Measurements from ENCODE around the gene FCER2. TPM values are rescaled to one million over a fixed set of nuclear protein-coding genes. Genes with fewer than 3 reads are reported as not detected.

The FCER2 gene
- total RNA-seq, 1 experiment from 2014 or later, result not detected

DNA sequence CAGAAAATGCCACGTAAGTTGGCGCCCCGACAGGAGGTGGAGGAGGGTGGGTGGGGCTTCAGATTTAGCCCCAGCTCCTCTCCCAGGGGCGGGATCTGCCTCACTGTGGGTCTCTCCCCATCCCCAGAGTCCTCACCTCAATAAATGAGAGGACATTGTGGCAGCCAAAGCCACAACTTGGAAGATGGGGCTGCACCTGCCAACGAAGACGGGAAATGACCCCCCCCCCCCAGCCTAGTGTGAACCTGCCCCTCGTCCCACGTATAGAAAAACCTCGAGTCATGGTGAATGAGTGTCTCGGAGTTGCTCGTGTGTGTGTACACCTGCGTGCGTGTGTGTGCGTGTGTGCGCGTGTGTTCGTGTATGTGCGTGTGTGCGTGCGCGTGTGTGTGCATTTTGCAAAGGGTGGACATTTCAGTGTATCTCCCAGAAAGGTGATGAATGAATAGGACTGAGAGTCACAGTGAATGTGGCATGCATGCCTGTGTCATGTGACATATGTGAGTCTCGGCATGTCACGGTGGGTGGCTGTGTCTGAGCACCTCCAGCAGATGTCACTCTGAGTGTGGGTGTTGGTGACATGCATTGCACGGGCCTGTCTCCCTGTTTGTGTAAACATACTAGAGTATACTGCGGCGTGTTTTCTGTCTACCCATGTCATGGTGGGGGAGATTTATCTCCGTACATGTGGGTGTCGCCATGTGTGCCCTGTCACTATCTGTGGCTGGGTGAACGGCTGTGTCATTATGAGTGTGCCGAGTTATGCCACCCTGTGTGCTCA, 22.8 kb downstream of the FCER2 start:
- intact Hi-C loops (cut with micrococcal nuclease), result loop anchor here (1.0 kb wide), 1 partner anchor 111 kb away; no protein-coding TSS in a partner anchor
- H3K27ac ChIP-seq (ENCODE audit: low read length), result no peak overlapping the region
- BruUV-seq (replicated peaks), result no TSS peak
- ChIA-PET POLR2A (ENCODE audit: unreplicated experiment) (no interaction called here), CTCF (no interaction called here)
- peak; percentile 55 for DNase-seq
- H3K9ac ChIP-seq (ENCODE audit: low read length), result no peak overlapping the region
- peaks cover 25% of the 10 kb centered on the region; the same call in 1 of the 2 replicates for H3K4me1 ChIP-seq (ENCODE audit: insufficient read depth, low read length)
- no peaks in the 10 kb centered on the region for H3K27me3 ChIP-seq (ENCODE audit: low read length)
- H2AFZ ChIP-seq (ENCODE audit: low read length), result peak overlapping the region; percentile 44
- peak; percentile 52 for ATAC-seq
- no peaks in the 10 kb centered on the region for H3K9me3 ChIP-seq (ENCODE audit: low read length)
- H3K4me3 ChIP-seq (ENCODE audit: low read length), result no peak overlapping the region
- H3K79me2 ChIP-seq (ENCODE audit: low read length), result peaks cover 20% of the 10 kb centered on the region
- H4K20me1 ChIP-seq (ENCODE audit: low read length), result no peaks in the 10 kb centered on the region
- TF ChIP-seq, protein P1, sequence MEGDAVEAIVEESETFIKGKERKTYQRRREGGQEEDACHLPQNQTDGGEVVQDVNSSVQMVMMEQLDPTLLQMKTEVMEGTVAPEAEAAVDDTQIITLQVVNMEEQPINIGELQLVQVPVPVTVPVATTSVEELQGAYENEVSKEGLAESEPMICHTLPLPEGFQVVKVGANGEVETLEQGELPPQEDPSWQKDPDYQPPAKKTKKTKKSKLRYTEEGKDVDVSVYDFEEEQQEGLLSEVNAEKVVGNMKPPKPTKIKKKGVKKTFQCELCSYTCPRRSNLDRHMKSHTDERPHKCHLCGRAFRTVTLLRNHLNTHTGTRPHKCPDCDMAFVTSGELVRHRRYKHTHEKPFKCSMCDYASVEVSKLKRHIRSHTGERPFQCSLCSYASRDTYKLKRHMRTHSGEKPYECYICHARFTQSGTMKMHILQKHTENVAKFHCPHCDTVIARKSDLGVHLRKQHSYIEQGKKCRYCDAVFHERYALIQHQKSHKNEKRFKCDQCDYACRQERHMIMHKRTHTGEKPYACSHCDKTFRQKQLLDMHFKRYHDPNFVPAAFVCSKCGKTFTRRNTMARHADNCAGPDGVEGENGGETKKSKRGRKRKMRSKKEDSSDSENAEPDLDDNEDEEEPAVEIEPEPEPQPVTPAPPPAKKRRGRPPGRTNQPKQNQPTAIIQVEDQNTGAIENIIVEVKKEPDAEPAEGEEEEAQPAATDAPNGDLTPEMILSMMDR (conservative IDR thresholded peaks at IDR 0.05; ENCODE audit: low read depth, low read length), result peak; percentile 57
- TF ChIP-seq EZH2 (IDR thresholded peaks at IDR 0.05; ENCODE audit: low read length, unreplicated experiment), result no peak
- H3K36me3 ChIP-seq (ENCODE audit: low read depth, low read length), result 0 out of 2 replicates have a peak, but pooled peaks cover 10% of the 10 kb centered on the region
- no peaks in the 10 kb centered on the region for H3K9me2 ChIP-seq (replicated peaks; ENCODE audit: low read length)
- H3F3A ChIP-seq (ENCODE audit: low read length, unreplicated experiment), result no peaks in the 10 kb centered on the region
- H3K4me2 ChIP-seq (ENCODE audit: low read length), result peak overlapping the region; percentile 67

DNA sequence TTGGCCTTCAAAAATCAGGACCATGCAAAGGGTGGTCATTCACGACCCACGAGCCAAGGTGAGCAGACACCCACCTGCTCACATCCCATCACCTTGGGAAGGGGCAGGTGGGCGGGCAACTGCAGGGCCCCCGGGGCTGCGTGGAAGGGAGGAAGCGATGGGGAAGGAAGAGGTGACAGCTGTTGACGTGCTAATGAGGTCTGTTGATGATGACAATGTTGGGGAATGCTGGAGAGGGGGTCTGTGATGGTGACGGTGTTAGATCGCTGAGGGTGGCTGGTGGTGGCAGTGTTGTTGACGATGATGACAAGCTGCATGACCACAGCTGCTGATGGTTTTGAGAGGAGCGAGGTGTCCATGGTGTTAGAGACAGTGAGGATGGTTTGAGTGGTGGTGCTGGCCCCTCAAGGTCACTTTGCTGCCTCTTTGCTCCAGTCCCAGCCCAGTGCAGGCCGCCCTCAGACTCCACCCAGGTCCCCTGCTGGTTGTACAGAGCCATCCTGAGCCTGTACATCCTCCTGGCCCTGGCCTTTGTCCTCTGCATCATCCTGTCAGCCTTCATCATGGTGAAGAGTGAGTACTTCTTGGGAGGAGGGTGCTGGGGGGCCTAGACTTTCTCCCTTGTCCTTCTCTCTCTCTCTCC, 24.1 kb downstream of the FCER2 start:
- Histone ChIP-seq H3K9ac (ENCODE audit: low read length) (no peak overlapping the region), H3K4me2 (ENCODE audit: low read length) (no peak overlapping the region), H3K9me3 (ENCODE audit: low read length) (no peaks in the 10 kb centered on the region), H2AFZ (ENCODE audit: low read length) (no peak overlapping the region), H3K27me3 (ENCODE audit: low read length) (no peaks in the 10 kb centered on the region), H3K27ac (ENCODE audit: low read length) (no peak overlapping the region), H3K4me3 (ENCODE audit: low read length) (no peak overlapping the region), H3F3A (ENCODE audit: low read length, unreplicated experiment) (no peaks in the 10 kb centered on the region), H3K79me2 (ENCODE audit: low read length) (peaks cover 20% of the 10 kb centered on the region), H4K20me1 (ENCODE audit: low read length) (no peaks in the 10 kb centered on the region), H3K9me2 (replicated peaks; ENCODE audit: low read length) (no peaks in the 10 kb centered on the region), H3K4me1 (ENCODE audit: insufficient read depth, low read length) (peaks cover 25% of the 10 kb centered on the region; the same call in 1 of the 2 replicates), H3K36me3 (ENCODE audit: low read depth, low read length) (0 out of 2 replicates have a peak, but pooled peaks cover 8% of the 10 kb centered on the region)
- intact Hi-C loops (cut with micrococcal nuclease), result no loop called here
- ATAC-seq, result no peak
- ChIA-PET CTCF (interaction anchor here (0.6 kb wide), 1 partner anchor 280 kb away, joined by 3 read pairs; no protein-coding TSS in a partner anchor), POLR2A (ENCODE audit: unreplicated experiment) (interaction anchor here (0.6 kb wide), 1 partner anchor 327 kb away, joined by 3 read pairs; no protein-coding TSS in a partner anchor)
- no peak for DNase-seq
- no peak for TF ChIP-seq EZH2phosphoT487 (IDR thresholded peaks at IDR 0.05; ENCODE audit: borderline replicate concordance, low read length)
- TF ChIP-seq, protein P1 (conservative IDR thresholded peaks at IDR 0.05; ENCODE audit: low read depth, low read length), result no peak
- TF ChIP-seq EZH2 (IDR thresholded peaks at IDR 0.05; ENCODE audit: low read length, unreplicated experiment), result no peak
- no TSS peak for BruUV-seq (replicated peaks)

All from PC-3 (cell line).